IPS-20b (cell line): Measurements from ENCODE around the gene TEK.
"Not testable (repeated sequence)": the region's sequence is repeated elsewhere in the genome, so short reads cannot be mapped to it uniquely, and the experiment has no call there.

Experiments used
- H3K27ac ChIP-seq: one replicate; pipeline ENCODE4 v1.5.1; 2013; ENCODE audit warnings: low read length
- H3K27me3 ChIP-seq: 2 replicates; pipeline ENCODE4 v1.6.1; 2013; ENCODE audit warnings: mild to moderate bottlenecking, low read length, inconsistent platforms; ENCODE audit not compliant: insufficient read depth
- H3K36me3 ChIP-seq: 2 replicates; pipeline ENCODE4 v1.6.1; 2013; ENCODE audit warnings: low read depth, mild to moderate bottlenecking, inconsistent platforms, low read length, moderate library complexity; ENCODE audit not compliant: insufficient read depth
- H3K4me1 ChIP-seq: 2 replicates; pipeline ENCODE4 v1.6.1; 2013; ENCODE audit warnings: mild to moderate bottlenecking, control low read depth, inconsistent platforms, low read length, moderate library complexity; ENCODE audit not compliant: insufficient read depth
- H3K4me3 ChIP-seq: 2 replicates; pipeline ENCODE4 v1.5.1; 2013; ENCODE audit warnings: mild to moderate bottlenecking, low read length, inconsistent platforms
- H3K9ac ChIP-seq: 2 replicates; pipeline ENCODE4 v1.6.1; 2013; ENCODE audit warnings: low read depth, mild to moderate bottlenecking, inconsistent platforms, low read length, moderate library complexity
- H3K9me3 ChIP-seq: 2 replicates; pipeline ENCODE4 v1.6.1; 2013; ENCODE audit warnings: mild to moderate bottlenecking, low read depth, low read length, inconsistent platforms; ENCODE audit not compliant: insufficient read depth

TEK gene

GRCh38 chr9:27090711-27091110, 18.3 kb upstream of the TEK start:
- Histone ChIP-seq H3K27me3 (no peaks in the 10 kb centered on the region), H3K36me3 (no peaks in the 10 kb centered on the region), H3K4me3 (no peak overlapping the region), H3K9me3 (no peaks in the 10 kb centered on the region), H3K9ac (no peak overlapping the region), H3K27ac (no peak overlapping the region), H3K4me1 (no peaks in the 10 kb centered on the region)

GRCh38 chr9:27092496-27092895, 16.5 kb upstream of the TEK start:
- H3K4me3 ChIP-seq, H3K9ac ChIP-seq, H3K4me1 ChIP-seq, H3K36me3 ChIP-seq, H3K9me3 ChIP-seq, H3K27ac ChIP-seq, H3K27me3 ChIP-seq: not testable (repeated sequence)

GRCh38 chr9:27093384-27094067, 15.5 kb upstream of the TEK start:
- H3K9me3 ChIP-seq, H3K36me3 ChIP-seq, H3K9ac ChIP-seq, H3K27ac ChIP-seq, H3K4me1 ChIP-seq, H3K27me3 ChIP-seq, H3K4me3 ChIP-seq: not testable (repeated sequence)

GRCh38 chr9:27094640-27095298, 14.3 kb upstream of the TEK start:
- Histone ChIP-seq H3K36me3 (no peaks in the 10 kb centered on the region), H3K27ac (no peak overlapping the region), H3K4me1 (no peaks in the 10 kb centered on the region), H3K27me3 (no peaks in the 10 kb centered on the region), H3K9ac (no peak overlapping the region), H3K4me3 (no peak overlapping the region), H3K9me3 (no peaks in the 10 kb centered on the region)

- Histone ChIP-seq H3K9me3 (no peaks in the 10 kb centered on the region), H3K27ac (no peak overlapping the region), H3K27me3 (no peaks in the 10 kb centered on the region), H3K4me3 (no peak overlapping the region), H3K4me1 (peaks cover 17% of the 10 kb centered on the region; the same call in 1 of the 2 replicates), H3K36me3 (no peaks in the 10 kb centered on the region), H3K9ac (no peak overlapping the region)
Observed at GRCh38 chr9:27107241-27107640, 1.8 kb upstream of the TEK start.

- Histone ChIP-seq H3K36me3 (no peaks in the 10 kb centered on the region), H3K4me1 (peaks cover 17% of the 10 kb centered on the region; the same call in 1 of the 2 replicates), H3K27ac (no peak overlapping the region), H3K9me3 (no peaks in the 10 kb centered on the region), H3K27me3 (no peaks in the 10 kb centered on the region), H3K9ac (peak overlapping the region; percentile 74), H3K4me3 (peak overlapping the region; percentile 72)
Observed at GRCh38 chr9:27109621-27110020, 596 bp downstream of the TEK start.

GRCh38 chr9:27110181-27110580, 1.2 kb downstream of the TEK start:
- H3K27me3 ChIP-seq: no peaks in the 10 kb centered on the region
- no peaks in the 10 kb centered on the region for H3K9me3 ChIP-seq
- H3K27ac ChIP-seq: no peak overlapping the region
- peak overlapping the region; percentile 72 for H3K4me3 ChIP-seq
- no peaks in the 10 kb centered on the region for H3K36me3 ChIP-seq
- peaks cover 17% of the 10 kb centered on the region; the same call in 1 of the 2 replicates for H3K4me1 ChIP-seq
- H3K9ac ChIP-seq: peak overlapping the region; percentile 74; the same call in 1 of the 2 replicates

GRCh38 chr9:27112235-27112634, 3.2 kb downstream of the TEK start:
- Histone ChIP-seq H3K4me1 (peaks cover 17% of the 10 kb centered on the region; the same call in 1 of the 2 replicates), H3K9ac (no peak overlapping the region), H3K4me3 (no peak overlapping the region), H3K27ac (no peak overlapping the region), H3K36me3 (no peaks in the 10 kb centered on the region), H3K27me3 (no peaks in the 10 kb centered on the region), H3K9me3 (no peaks in the 10 kb centered on the region)

- H3K4me1 ChIP-seq: no peaks in the 10 kb centered on the region; the same call in 1 of the 2 replicates
- no peaks in the 10 kb centered on the region for H3K36me3 ChIP-seq
- H3K27ac ChIP-seq: no peak overlapping the region
- H3K27me3 ChIP-seq: no peaks in the 10 kb centered on the region
- no peak overlapping the region for H3K9ac ChIP-seq
- no peaks in the 10 kb centered on the region for H3K9me3 ChIP-seq
- H3K4me3 ChIP-seq: no peak overlapping the region
Observed at GRCh38 chr9:27117489-27118135, 8.6 kb downstream of the TEK start.

GRCh38 chr9:27118916-27119315, 9.9 kb downstream of the TEK start:
- no peak overlapping the region for H3K9ac ChIP-seq
- H3K27ac ChIP-seq: no peak overlapping the region
- H3K27me3 ChIP-seq: no peaks in the 10 kb centered on the region
- H3K9me3 ChIP-seq: no peaks in the 10 kb centered on the region
- H3K36me3 ChIP-seq: no peaks in the 10 kb centered on the region
- no peaks in the 10 kb centered on the region; the same call in 1 of the 2 replicates for H3K4me1 ChIP-seq
- no peak overlapping the region for H3K4me3 ChIP-seq

GRCh38 chr9:27124151-27124550, 15.1 kb downstream of the TEK start:
- no peaks in the 10 kb centered on the region; the same call in 1 of the 2 replicates for H3K4me1 ChIP-seq
- no peak overlapping the region for H3K27ac ChIP-seq
- H3K9ac ChIP-seq: no peak overlapping the region
- no peaks in the 10 kb centered on the region for H3K36me3 ChIP-seq
- H3K27me3 ChIP-seq: no peaks in the 10 kb centered on the region
- H3K4me3 ChIP-seq: no peak overlapping the region
- no peaks in the 10 kb centered on the region for H3K9me3 ChIP-seq

GRCh38 chr9:27125030-27125429, 16.0 kb downstream of the TEK start:
- Histone ChIP-seq H3K4me1 (no peaks in the 10 kb centered on the region; the same call in 1 of the 2 replicates), H3K27me3 (no peaks in the 10 kb centered on the region), H3K27ac (no peak overlapping the region), H3K9ac (no peak overlapping the region), H3K4me3 (no peak overlapping the region), H3K9me3 (no peaks in the 10 kb centered on the region), H3K36me3 (no peaks in the 10 kb centered on the region)
